Parathyroid adenoma (tissue), 2 donors: ENCODE data around the gene RYR3.

Experiments
- H2AFZ ChIP-seq: fragments of 300-600 bp; sonication (generic); one replicate; pipeline ENCODE4 v1.7.0; 2017; ENCODE audit warnings: antibody characterized with exemption, mild to moderate bottlenecking
- H3K27ac ChIP-seq: fragments of 300-600 bp; sonication (generic); one replicate; pipeline ENCODE4 v1.7.0; 2017
- H3K27me3 ChIP-seq: fragments of 300-600 bp; sonication (generic); one replicate; pipeline ENCODE4 v1.7.0; 2017; ENCODE audit warnings: low read length; ENCODE audit not compliant: control insufficient read depth, insufficient read depth
- H3K36me3 ChIP-seq: fragments of 300-600 bp; sonication (generic); one replicate; pipeline ENCODE4 v1.7.0; 2017; ENCODE audit warnings: low read length; ENCODE audit not compliant: control insufficient read depth, insufficient read depth
- H3K4me1 ChIP-seq: fragments of 300-600 bp; sonication (generic); one replicate; pipeline ENCODE4 v1.7.0; 2017; ENCODE audit warnings: control low read depth
- H3K4me2 ChIP-seq: fragments of 300-600 bp; sonication (generic); one replicate; pipeline ENCODE4 v1.7.0; 2017; ENCODE audit warnings: low read length
- H3K4me3 ChIP-seq: fragments of 300-600 bp; sonication (generic); one replicate; pipeline ENCODE4 v1.7.0; 2017; ENCODE audit warnings: low read depth, low read length
- H3K79me2 ChIP-seq: fragments of 300-600 bp; sonication (generic); one replicate; pipeline ENCODE4 v1.7.0; 2017; ENCODE audit warnings: control low read depth
- H3K9ac ChIP-seq: fragments of 300-600 bp; sonication (generic); one replicate; pipeline ENCODE4 v1.7.0; 2017; ENCODE audit warnings: mild to moderate bottlenecking
- H3K9me3 ChIP-seq: fragments of 300-600 bp; sonication (generic); one replicate; pipeline ENCODE4 v1.7.0; 2017; ENCODE audit warnings: low read length; ENCODE audit not compliant: control insufficient read depth
- TF ChIP-seq, protein P1 (sequence below): fragments of 300-600 bp; sonication (generic); IDR thresholded peaks from one replicate; pipeline ENCODE4 v1.7.0; 2017; ENCODE audit warnings: antibody characterized with exemption, mild to moderate bottlenecking
- donor health status: primary hyperparathyroidism.

RYR3 gene

DNA sequence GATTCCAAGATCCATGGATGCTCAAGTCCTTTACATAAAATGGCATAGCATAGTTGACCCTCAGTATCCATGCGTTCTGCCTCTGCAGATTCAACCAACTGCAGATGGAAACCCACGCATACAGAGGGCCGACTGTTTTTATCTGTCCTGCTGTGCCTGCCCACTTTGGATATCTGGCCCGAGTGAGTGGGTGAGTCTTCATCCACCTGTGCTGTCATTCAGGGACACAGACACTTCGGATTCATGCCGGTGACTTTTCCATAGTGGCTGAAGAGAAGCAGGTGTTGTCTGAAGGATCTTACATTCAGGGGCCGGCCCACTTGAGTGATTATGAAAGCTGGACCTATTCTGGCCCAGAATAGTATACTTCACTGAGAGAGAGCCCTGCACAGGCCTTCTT lies 85.1 kb downstream of the RYR3 start:
- Histone ChIP-seq H3K4me3 (no peak overlapping the region), H2AFZ (no peak overlapping the region), H3K4me1 (no peaks in the 10 kb centered on the region), H3K27ac (no peak overlapping the region), H3K79me2 (no peaks in the 10 kb centered on the region), H3K36me3 (no peaks in the 10 kb centered on the region), H3K9me3 (no peaks in the 10 kb centered on the region), H3K27me3 (no peaks in the 10 kb centered on the region), H3K4me2 (no peak overlapping the region), H3K9ac (no peak overlapping the region)
- TF ChIP-seq, protein P1, sequence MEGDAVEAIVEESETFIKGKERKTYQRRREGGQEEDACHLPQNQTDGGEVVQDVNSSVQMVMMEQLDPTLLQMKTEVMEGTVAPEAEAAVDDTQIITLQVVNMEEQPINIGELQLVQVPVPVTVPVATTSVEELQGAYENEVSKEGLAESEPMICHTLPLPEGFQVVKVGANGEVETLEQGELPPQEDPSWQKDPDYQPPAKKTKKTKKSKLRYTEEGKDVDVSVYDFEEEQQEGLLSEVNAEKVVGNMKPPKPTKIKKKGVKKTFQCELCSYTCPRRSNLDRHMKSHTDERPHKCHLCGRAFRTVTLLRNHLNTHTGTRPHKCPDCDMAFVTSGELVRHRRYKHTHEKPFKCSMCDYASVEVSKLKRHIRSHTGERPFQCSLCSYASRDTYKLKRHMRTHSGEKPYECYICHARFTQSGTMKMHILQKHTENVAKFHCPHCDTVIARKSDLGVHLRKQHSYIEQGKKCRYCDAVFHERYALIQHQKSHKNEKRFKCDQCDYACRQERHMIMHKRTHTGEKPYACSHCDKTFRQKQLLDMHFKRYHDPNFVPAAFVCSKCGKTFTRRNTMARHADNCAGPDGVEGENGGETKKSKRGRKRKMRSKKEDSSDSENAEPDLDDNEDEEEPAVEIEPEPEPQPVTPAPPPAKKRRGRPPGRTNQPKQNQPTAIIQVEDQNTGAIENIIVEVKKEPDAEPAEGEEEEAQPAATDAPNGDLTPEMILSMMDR = no peak

DNA sequence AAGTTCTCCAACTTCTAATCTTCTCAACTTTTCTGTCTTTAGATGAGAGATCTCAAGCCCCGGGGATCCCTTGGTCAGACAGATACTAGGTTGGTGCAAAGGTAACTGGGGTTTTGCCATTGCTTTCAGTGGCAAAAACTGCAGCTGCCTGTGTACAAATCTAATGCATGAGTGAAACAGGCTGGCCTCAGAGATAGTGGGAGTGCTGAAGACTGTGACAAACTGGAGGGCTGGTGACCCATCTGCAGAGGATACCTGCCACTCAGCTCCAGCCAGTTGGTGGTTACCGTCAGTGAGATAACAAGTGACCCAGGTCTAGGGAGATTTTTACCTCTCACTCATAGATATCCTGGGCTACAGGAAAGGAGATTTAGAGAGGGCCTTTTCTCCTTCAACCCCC lies 85.7 kb downstream of the RYR3 start:
- Histone ChIP-seq H3K36me3 (no peaks in the 10 kb centered on the region), H3K4me1 (no peaks in the 10 kb centered on the region), H3K4me2 (no peak overlapping the region), H3K27ac (no peak overlapping the region), H3K79me2 (no peaks in the 10 kb centered on the region), H2AFZ (no peak overlapping the region), H3K9ac (no peak overlapping the region), H3K4me3 (no peak overlapping the region), H3K9me3 (no peaks in the 10 kb centered on the region), H3K27me3 (no peaks in the 10 kb centered on the region)
- TF ChIP-seq, protein P1 = no peak

DNA sequence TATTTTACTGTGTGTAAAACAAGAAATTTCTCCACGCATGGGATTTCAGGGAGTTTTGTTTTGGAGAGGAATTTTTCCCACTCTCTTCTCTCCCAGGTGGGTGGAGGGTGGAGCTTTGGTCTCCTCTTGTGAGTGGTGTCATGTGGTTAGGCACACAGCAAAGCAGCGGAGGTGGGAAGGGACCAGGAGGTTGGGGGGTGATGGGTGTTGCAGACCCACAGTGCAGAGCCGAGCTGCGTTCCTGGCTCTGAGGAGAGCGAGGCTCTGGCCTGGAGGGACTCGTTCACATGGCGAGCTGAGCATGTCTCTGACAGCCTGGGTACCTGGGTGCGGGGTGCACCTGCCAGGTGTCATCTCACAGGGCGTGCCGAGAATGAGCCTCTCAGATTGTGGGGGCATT lies 87.8 kb downstream of the RYR3 start:
- Histone ChIP-seq H3K27me3 (no peaks in the 10 kb centered on the region), H3K4me3 (no peak overlapping the region), H3K4me2 (no peak overlapping the region), H3K36me3 (no peaks in the 10 kb centered on the region), H3K79me2 (no peaks in the 10 kb centered on the region), H3K9me3 (no peaks in the 10 kb centered on the region), H3K4me1 (no peaks in the 10 kb centered on the region), H3K9ac (no peak overlapping the region), H3K27ac (no peak overlapping the region), H2AFZ (no peak overlapping the region)
- TF ChIP-seq, protein P1 = no peak

DNA sequence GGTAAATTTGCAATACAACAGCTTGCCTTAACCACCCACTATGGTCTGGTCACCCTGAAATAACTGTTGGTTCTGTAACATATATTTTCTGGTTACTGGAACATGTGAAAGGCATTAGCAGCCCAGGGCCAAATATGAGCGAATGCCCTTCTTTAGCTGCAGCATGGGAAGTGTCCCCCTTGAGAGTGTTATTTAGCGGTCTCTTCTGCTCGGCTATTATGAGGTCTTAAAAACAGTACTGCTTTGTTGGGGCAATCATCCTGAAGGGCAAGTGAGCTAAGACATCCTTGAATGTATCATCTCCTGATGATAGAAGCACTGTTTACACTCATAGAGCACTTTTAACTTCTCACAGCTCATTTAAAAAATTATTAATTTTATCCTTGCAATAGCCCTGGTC lies 90.2 kb downstream of the RYR3 start:
- TF ChIP-seq, protein P1 = no peak
- Histone ChIP-seq H3K79me2 (no peaks in the 10 kb centered on the region), H3K4me2 (no peak overlapping the region)

DNA sequence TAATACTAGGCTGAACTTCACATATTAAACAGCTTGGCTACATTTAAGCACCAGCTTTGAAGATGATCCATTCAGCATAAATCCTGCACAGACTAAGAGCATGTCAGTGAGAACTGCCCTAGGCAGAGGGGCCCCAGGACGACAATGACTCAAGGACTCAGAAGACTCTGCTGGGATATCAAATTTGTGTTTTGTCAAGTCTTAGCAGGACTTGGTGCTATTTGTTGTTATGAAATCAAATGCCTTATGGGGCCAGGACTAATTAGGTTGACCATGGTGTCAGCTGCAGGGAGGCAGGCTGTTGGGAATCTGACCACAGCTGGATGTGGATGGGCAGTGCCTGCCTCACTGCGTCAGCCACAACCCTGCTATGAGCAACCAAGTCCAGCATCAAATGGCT lies 91.8 kb downstream of the RYR3 start:
- Histone ChIP-seq H3K27ac (no peak overlapping the region), H2AFZ (no peak overlapping the region), H3K4me3 (no peak overlapping the region), H3K9ac (no peak overlapping the region), H3K27me3 (no peaks in the 10 kb centered on the region), H3K9me3 (no peaks in the 10 kb centered on the region), H3K79me2 (no peaks in the 10 kb centered on the region), H3K36me3 (no peaks in the 10 kb centered on the region), H3K4me2 (no peak overlapping the region), H3K4me1 (no peaks in the 10 kb centered on the region)
- TF ChIP-seq, protein P1 = no peak

More for the DNA sequence above, 90.2 kb downstream of the RYR3 start:
- Histone ChIP-seq H3K9me3 (no peaks in the 10 kb centered on the region), H3K36me3 (no peaks in the 10 kb centered on the region), H3K27ac (no peak overlapping the region), H2AFZ (no peak overlapping the region), H3K9ac (no peak overlapping the region), H3K4me1 (no peaks in the 10 kb centered on the region), H3K27me3 (no peaks in the 10 kb centered on the region), H3K4me3 (no peak overlapping the region)
